ENCODE data around the gene CHRNA4. TPM values are rescaled to one million over a fixed set of nuclear protein-coding genes. Genes with fewer than 3 reads are reported as not detected.

The CHRNA4 gene
- total RNA-seq, 1 donor from 2014 or later, result 0.63 TPM

- Mint-ChIP-seq H3K27ac (no peak overlapping the region), H3K27me3 (ENCODE audit: low read depth) (peaks cover 47% of the 10 kb centered on the region), H3K36me3 (no peaks in the 10 kb centered on the region), H3K9me3 (no peaks in the 10 kb centered on the region), H3K4me1 (peaks cover 2% of the 10 kb centered on the region), H3K4me3 (no peak overlapping the region)
- no peak for DNase-seq (ENCODE audit: low spot score in 2 of 2, unreplicated experiment in 2 of 2)
- TF ChIP-seq, protein P1, sequence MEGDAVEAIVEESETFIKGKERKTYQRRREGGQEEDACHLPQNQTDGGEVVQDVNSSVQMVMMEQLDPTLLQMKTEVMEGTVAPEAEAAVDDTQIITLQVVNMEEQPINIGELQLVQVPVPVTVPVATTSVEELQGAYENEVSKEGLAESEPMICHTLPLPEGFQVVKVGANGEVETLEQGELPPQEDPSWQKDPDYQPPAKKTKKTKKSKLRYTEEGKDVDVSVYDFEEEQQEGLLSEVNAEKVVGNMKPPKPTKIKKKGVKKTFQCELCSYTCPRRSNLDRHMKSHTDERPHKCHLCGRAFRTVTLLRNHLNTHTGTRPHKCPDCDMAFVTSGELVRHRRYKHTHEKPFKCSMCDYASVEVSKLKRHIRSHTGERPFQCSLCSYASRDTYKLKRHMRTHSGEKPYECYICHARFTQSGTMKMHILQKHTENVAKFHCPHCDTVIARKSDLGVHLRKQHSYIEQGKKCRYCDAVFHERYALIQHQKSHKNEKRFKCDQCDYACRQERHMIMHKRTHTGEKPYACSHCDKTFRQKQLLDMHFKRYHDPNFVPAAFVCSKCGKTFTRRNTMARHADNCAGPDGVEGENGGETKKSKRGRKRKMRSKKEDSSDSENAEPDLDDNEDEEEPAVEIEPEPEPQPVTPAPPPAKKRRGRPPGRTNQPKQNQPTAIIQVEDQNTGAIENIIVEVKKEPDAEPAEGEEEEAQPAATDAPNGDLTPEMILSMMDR (IDR thresholded peaks at IDR 0.05; ENCODE audit: unreplicated experiment), result no peak
These were observed 3.9 kb downstream of the CHRNA4 start for GRCh38 chr20:63356931-63357879.

DNA sequence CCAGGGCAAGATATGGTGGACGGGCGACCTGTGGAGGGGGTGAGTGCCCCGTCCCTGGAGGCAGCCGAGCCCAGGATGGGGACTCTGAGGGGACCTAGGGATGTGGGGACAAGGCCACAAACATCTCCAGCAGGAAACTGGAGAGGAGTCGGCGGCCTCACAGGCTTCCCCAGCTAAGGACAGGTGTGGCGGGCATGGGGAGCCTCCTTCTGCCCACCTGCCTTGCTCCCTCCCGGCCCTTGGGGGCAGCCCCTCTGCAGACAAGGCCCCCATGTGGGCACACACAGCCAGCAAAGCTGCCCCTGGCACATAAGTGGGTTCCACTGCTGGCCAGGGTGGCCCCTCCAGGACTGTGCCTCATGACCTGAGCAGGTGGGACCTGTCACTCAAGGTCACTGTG lies 4.6 kb downstream of the CHRNA4 start:
- Mint-ChIP-seq H3K4me1 (peaks cover 2% of the 10 kb centered on the region), H3K9me3 (no peaks in the 10 kb centered on the region), H3K4me3 (no peak overlapping the region), H3K36me3 (no peaks in the 10 kb centered on the region), H3K27ac (no peak overlapping the region), H3K27me3 (ENCODE audit: low read depth) (peaks cover 41% of the 10 kb centered on the region)
- TF ChIP-seq, protein P1 (IDR thresholded peaks at IDR 0.05; ENCODE audit: unreplicated experiment), result no peak
- no peak for DNase-seq (ENCODE audit: low spot score in 2 of 2, unreplicated experiment in 2 of 2)

DNA sequence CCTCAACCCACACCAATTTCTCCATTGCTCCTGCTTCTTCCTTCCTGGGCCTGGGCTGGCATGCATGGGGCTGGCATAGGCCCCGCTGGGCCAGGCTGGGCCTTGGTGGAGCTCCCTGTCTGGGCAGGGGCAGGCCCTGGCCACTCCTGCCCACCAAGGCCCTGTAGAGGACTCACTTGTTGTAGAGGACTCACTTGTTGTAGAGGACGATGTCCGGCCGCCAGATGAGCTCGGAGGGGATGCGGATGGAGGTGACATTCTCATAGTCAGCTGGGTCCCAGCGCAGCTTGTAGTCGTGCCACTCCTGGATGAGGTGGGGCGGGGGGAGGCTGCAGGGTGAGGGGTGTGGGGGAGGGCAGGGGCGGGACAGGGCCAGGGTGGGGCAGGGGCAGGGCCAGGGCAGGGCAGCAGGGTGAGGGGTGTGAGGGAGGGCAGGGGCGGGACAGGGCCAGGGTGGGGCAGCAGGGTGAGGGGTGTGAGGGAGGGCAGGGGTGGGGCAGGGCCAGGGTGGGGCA lies 5.3 kb downstream of the CHRNA4 start:
- peaks cover 2% of the 10 kb centered on the region for H3K4me1 Mint-ChIP-seq
- H3K27me3 Mint-ChIP-seq (ENCODE audit: low read depth), result peaks cover 40% of the 10 kb centered on the region
- TF ChIP-seq, protein P1 (IDR thresholded peaks at IDR 0.05; ENCODE audit: unreplicated experiment), result no peak
- H3K27ac Mint-ChIP-seq, result no peak overlapping the region
- DNase-seq (ENCODE audit: low spot score in 2 of 2, unreplicated experiment in 2 of 2), result no peak
- H3K9me3 Mint-ChIP-seq, result no peaks in the 10 kb centered on the region
- H3K36me3 Mint-ChIP-seq, result no peaks in the 10 kb centered on the region
- no peak overlapping the region for H3K4me3 Mint-ChIP-seq

- Mint-ChIP-seq H3K27ac (no peak overlapping the region), H3K27me3 (ENCODE audit: low read depth) (peaks cover 32% of the 10 kb centered on the region), H3K36me3 (no peaks in the 10 kb centered on the region), H3K4me1 (peaks cover 2% of the 10 kb centered on the region), H3K9me3 (peaks cover 6% of the 10 kb centered on the region), H3K4me3 (no peak overlapping the region)
- TF ChIP-seq, protein P1 (IDR thresholded peaks at IDR 0.05; ENCODE audit: unreplicated experiment), result no peak
- DNase-seq (ENCODE audit: low spot score in 2 of 2, unreplicated experiment in 2 of 2), result no peak
These were observed 6.4 kb downstream of the CHRNA4 start for GRCh38 chr20:63354636-63355350.

DNA sequence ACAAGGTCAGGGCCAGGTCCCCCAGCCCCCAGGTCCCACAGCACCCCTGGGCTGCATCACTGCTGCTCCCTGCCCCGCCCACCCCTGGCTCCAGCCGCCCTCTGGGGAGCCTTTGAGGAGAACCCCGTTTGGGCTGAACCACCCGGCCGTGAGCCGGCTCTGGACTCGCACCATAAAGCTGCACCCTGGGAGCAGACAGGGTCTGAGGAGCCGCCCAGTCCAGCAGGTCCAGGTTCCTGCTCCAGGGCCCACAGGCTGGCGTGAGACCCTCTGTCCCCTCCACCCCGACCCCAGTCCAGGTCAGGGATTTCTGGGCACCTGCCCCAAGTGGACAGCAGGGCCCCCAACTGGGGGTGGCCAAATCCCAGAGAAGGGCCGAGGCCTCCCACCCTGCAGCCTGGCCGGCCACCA lies 8.3 kb downstream of the CHRNA4 start:
- DNase-seq (ENCODE audit: low spot score in 2 of 2, unreplicated experiment in 2 of 2), result no peak

More for the DNA sequence above, 8.3 kb downstream of the CHRNA4 start:
- Mint-ChIP-seq H3K36me3 (no peaks in the 10 kb centered on the region), H3K9me3 (peaks cover 6% of the 10 kb centered on the region), H3K27ac (no peak overlapping the region), H3K4me1 (peaks cover 2% of the 10 kb centered on the region), H3K27me3 (ENCODE audit: low read depth) (peaks cover 13% of the 10 kb centered on the region), H3K4me3 (no peak overlapping the region)
- TF ChIP-seq, protein P1 (IDR thresholded peaks at IDR 0.05; ENCODE audit: unreplicated experiment), result no peak

All from mesothelial cell of epicardium (in vitro differentiated cells).